Measurements from ENCODE around the gene NUP43.
A peak's percentile ranks its signal among the peaks of the same experiment; 100 is the strongest.
"Not testable (repeated sequence)": the region's sequence is repeated elsewhere in the genome, so short reads cannot be mapped to it uniquely, and the experiment has no call there.

NUP43 gene

DNA sequence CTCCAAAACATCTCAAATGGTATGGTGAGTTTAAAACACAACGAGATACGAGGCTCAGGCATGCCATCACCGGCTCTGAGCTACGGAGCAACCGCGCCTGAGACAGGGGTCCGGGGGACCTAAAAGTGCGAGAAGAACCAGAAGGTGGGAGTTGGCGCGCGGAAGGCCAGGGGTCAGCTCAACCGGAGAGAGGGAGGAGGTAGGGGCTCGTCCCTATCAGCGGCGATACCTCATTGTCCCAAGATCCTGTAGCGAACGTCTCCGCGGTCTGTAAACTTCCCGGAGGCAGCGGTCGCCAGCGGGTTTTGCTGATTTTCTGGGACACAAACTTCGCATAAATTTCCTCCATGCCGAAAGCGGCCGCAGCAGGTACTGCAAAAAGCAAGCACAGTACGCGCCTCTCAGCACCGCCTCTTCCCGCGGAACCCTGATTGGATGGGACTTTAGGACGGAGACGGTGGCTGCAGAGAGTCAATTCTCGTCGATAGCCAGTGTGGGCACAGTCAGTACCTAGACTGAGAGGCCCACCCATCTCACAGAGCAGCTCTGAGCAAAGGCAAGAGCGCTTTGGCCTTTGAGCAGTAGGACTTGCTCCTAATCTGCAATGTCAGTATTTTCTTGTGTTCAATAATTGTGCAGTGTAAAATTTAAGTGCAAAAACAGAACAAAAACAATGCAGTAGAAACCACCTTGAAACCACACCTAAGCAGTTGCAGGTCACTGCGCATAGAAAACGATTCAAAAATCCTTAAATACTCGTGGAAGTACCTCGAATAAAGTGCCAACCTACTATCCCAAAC, at the start of gene NUP43:
Gene NUP43, minus strand, starts transcription at position 383 of the 800 bp plus-strand sequence. Its CDS starts 34 bp downstream, at position 349.
- peak; percentile 92 for DNase-seq

DNA sequence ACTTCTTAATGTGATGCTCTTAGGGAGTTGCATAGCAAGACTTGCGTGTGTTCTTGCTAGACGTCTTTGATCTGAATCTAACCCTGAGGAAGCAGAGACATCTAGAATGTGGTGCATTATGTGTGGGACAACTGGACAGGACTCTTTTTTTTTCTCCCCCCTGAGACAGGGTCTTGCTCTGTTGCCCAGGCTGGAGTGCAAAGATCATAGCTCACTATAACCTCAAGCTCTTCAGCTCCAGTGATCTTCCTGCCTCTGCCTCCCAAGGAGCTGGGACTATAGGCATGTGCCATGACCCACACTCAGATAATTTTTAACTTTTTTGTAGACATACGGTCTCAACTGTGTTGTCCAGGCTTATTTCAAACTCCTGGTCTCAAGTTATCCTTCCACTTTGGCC, 37.2 kb upstream of the NUP43 start:
- no peak for DNase-seq

DNA sequence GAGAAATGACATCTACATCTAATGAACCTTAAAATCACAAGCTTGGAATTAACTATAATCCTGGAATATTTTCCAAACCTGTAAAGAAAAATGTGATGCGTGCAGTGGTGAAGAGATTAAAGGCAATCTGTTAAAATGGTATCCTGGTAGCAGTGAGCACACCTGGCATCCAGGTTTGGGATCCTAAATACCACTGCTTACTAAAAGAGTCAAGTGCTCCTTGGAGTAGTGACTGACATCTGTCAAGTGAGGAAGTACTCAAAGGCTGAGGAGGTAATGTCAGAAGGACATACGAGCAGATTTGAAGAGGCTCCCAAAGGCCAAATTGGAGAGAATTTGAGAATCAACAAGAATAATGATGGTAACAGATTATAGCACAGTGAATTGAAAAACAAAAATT, 36.0 kb upstream of the NUP43 start:
- no peak for DNase-seq

DNA sequence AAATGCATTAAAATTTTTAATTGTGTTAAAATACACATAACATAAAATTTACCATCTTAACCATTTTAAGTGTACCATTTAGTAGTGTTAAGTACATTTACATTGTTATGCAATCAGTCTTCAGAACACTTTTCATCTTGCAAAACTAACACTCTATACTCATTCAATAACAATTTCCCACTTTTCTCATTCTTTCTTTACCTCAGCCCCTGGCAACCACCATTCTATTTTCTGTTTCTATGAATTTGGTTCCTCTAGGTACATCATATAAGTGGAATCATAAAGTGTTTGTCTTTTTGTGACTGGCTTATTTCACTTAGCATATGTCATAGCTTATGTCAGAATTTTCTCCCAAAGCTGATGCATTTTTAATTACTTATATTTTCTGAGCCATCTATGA, 35.4 kb upstream of the NUP43 start:
- DNase-seq, result no peak

GRCh38 chr6:149779644-149779963, 33.3 kb upstream of the NUP43 start:
- DNase-seq, result no peak

DNA sequence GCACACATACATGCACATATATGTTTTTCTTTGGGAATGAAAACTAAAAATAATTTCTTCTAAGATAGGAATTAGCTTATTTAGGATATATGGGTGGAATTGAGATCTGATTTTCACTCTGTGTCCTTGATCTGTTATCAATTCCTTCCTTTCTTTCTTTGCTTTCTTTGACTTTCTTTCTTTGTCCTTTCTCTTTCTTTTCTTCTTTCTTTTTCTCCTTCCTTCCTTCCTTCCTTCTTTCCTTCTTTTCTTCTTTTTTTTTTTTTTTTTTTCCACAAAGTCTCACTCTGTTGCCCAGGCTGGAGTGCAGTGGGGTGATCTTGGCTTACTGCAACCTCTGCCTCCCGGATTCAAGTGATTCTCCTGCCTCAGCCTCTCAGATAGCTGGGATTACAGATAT, 31.3 kb upstream of the NUP43 start:
- no peak for DNase-seq

GRCh38 chr6:149771925-149772324, 25.6 kb upstream of the NUP43 start:
- DNase-seq, result no peak

DNA sequence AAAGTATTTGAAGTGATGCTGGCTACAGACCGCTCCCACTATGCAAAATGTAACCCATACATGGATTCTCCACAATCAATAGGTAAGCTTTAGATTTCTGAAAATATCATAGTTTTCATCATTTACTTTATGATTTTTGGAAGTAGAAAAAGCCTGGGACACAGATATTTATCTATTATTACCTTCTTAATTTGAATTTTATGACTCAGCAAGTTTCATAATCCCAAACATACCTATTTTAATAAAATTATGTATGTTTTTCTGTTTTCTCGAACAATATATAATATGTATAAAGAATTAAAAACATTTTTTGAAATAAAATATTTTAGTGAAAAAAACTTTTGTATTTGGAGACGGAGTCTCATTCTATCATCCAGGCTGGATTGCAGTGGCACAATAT, 24.9 kb upstream of the NUP43 start:
- no peak for DNase-seq

- no peak for DNase-seq
Observed at GRCh38 chr6:149769676-149770075, 23.3 kb upstream of the NUP43 start.

DNA sequence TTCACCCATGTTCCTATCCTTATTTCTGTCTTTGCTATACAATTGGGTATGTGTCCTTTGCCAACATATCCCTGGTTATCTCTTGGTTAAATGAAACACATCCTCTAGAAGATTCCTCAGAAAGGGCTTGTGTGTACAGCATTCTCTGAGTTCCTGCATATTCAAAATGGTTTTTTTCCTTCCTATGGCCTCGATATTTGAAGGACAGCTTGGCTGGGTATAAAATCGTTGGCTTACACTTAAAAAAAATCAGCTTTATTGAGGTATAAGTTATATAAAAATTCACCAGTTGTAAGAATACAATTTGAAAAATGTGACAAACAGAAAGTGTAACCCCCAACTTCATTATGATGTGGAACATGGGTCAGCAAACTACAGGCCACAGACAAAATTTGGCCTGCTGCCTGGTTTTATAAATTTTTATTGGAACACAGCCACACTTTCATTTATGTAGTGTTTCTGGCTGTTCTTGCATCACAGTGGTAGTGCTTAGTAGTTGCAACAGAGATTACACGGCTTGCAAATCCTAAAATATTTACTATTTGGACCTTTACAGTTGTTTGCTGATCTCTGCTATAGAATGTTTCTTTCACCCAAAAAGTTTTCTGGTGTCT, 19.9 kb upstream of the NUP43 start:
- no peak for DNase-seq

DNA sequence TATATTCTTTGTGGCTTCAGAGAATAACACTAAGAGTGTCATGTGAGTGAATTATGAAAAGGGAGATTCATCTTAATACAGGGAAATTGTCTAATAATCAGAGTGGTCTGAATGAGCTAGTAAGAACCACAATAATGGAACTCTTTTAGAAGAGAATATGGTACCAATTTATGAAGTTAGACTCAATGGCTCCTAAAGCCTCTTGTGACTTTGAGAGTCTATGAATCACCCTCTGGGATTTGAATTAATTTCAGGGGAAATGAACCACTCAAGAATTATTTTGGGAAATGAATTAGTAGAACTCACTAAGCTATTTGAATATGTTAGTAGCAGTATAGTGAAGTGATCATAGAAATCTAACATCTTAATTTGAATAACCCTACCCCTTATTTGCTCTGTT, 17.5 kb upstream of the NUP43 start:
- no peak for DNase-seq

DNA sequence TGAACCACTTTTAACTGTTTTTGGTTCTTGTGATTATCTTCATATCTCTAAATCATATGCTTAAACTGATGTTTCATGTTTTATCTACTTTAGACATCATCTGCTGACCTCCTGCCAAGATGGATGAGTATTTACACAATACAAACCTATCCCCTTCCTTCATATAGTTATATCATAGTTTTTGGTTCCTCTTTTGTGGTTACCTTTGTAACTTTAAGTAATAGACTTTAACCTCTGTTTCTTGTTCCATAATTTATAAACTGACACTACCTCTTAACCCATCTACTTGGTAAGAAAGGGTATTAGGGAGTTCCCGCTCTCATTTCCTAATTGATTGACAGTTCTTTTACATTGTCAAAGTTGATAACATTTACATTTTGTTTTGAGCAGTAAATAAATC, 15.1 kb upstream of the NUP43 start:
- no peak for DNase-seq

DNA sequence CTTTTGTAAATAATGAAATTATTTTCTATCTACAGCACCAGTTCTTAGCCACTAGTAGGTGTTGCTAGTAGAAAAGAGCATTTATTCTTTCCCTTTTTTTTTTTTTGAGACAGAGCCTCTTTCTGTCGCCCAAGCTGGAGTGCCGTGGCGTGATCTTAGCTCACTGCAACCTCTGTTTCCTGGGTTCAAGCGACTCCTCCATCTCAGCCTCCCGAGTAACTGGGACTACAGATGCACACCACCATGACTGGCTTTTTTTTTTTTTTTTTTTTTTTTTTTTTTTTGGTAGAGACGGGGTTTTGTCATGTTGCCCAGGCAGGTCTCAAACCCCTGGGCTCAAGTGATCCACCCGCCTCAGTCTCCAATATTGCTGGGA, 9.9 kb upstream of the NUP43 start:
- no peak for DNase-seq

GRCh38 chr6:149755300-149756260, 9.3 kb upstream of the NUP43 start:
- no peak for DNase-seq

DNA sequence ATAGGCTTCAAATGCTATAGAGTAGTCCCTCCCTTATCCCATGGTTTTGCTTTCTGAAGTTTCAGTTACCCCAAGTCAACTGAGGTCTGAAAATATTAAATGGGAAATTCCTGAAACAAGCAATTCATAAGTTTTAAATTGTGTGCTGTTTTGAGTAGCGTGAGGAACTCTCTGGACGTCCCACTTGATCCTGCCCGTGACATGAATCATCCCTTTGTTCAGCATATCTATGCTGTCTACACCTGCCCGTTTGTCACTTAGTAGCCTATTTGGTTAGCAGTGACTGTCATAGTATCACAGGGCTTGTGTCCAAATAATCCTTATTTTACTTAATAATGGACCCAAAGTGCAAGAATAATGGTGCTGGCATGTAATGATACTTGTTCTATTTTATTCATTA, 8.2 kb upstream of the NUP43 start:
- DNase-seq, result no peak

GRCh38 chr6:149753374-149753637, 7.0 kb upstream of the NUP43 start:
- DNase-seq, result not testable (repeated sequence)

GRCh38 chr6:149752600-149753373, 6.5 kb upstream of the NUP43 start:
- no peak for DNase-seq

DNA sequence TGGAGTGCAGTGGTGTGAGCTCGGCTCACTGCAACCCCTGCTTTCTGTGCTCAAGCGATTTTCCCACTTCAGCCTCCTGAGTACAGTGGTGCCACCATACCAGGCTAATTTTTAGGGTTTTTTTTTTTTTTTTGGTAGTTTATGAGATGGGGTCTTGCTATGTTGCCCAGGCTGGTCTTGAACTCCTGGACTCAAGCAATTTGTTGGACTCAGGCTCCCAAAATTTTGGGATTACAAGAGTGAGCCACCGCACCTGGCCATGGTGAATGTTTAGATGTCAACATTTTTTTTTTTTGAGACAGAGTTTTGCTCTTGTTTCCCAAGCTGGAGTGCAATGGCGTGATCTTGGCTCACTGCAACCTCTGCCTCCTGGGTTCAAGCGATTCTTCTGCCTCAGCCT, 5.6 kb upstream of the NUP43 start:
- not testable (repeated sequence) for DNase-seq

GRCh38 chr6:149751239-149751638, 4.9 kb upstream of the NUP43 start:
- no peak for DNase-seq

- DNase-seq, result peak; percentile 53
Observed at GRCh38 chr6:149750136-149750609, 3.8 kb upstream of the NUP43 start.

GRCh38 chr6:149749594-149750135, 3.3 kb upstream of the NUP43 start, which contains the start of gene PCMT1:
Gene PCMT1 (plus strand): TSS chr6:149749741. CDS start chr6:149749902, 161 bp downstream.
- DNase-seq, result peak; percentile 91

- not testable (repeated sequence) for DNase-seq
Observed at GRCh38 chr6:149749082-149749593, 2.8 kb upstream of the NUP43 start.

All from CD4-positive, alpha-beta T cell treated with Interleukin-17A for 4 hours (primary cell).